Measurements from ENCODE around the gene ITGA2B. TPM values are rescaled to one million over a fixed set of nuclear protein-coding genes. Genes with fewer than 3 reads are reported as not detected.

Gene ITGA2B
- total and polyA plus RNA-seq, 10 of the 15 experiments (the other 5 are each of a cell fraction or from before 2014, with no cell fraction given) = 0.04 to 0.51 (median 0.21) TPM; not detected in 1

- TF ChIP-seq E2F8 (IDR thresholded peaks at IDR 0.05; ENCODE audit: low read depth, partially characterized antibody) (peak; percentile 27), CHD2 (IDR thresholded peaks at IDR 0.05; ENCODE audit: borderline replicate concordance, low read depth, low read length) (no peak), KAT2A (conservative IDR thresholded peaks at IDR 0.05; ENCODE audit: control insufficient read depth, low read depth, low read length) (no peak), RAD21 (IDR thresholded peaks at IDR 0.05; ENCODE audit: insufficient read depth, low read depth, low read length) (no peak), SUZ12 (IDR thresholded peaks at IDR 0.05; ENCODE audit: unreplicated experiment) (no peak), NR2F1 (conservative IDR thresholded peaks at IDR 0.05) (peak; percentile 42), ETV6 (conservative IDR thresholded peaks at IDR 0.05 in 1 of 2, IDR thresholded peaks at IDR 0.05 in 1 of 2; ENCODE audit: borderline replicate concordance in 1 of 2, low read depth in 1 of 2) (no peak), PAX5 (IDR thresholded peaks at IDR 0.05; ENCODE audit: borderline replicate concordance, low read depth, low read length) (peak; percentile 59; the same call in 1 of the 2 replicates), E4F1 (IDR thresholded peaks at IDR 0.05; ENCODE audit: borderline replicate concordance, partially characterized antibody) (no peak), CREB1 (IDR thresholded peaks at IDR 0.05; ENCODE audit: low read depth) (peak; percentile 77), JUNB (IDR thresholded peaks at IDR 0.05) (no peak), CHD1 (IDR thresholded peaks at IDR 0.05; ENCODE audit: low read depth, low read length) (no peak), PAX8 (IDR thresholded peaks at IDR 0.05) (no peak), TARDBP (IDR thresholded peaks at IDR 0.05; ENCODE audit: borderline replicate concordance) (no peak), PKNOX1 (IDR thresholded peaks at IDR 0.05) (no peak), STAT1 (conservative IDR thresholded peaks at IDR 0.05) (peak; percentile 86; the same call in 1 of the 2 replicates), RAD51 (IDR thresholded peaks at IDR 0.05) (peak; percentile 88), GATAD2B (conservative IDR thresholded peaks at IDR 0.05; ENCODE audit: low read depth) (no peak), HDAC6 (IDR thresholded peaks at IDR 0.05; ENCODE audit: unreplicated experiment) (no peak), IKZF2 (IDR thresholded peaks at IDR 0.05) (peak; percentile 35 to 54; a peak in 2 of 4 replicates), SIX5 (IDR thresholded peaks at IDR 0.05; ENCODE audit: low read depth, low read length, severe bottlenecking) (peak; percentile 18), JUND (IDR thresholded peaks at IDR 0.05; ENCODE audit: low read depth, low read length) (no peak), RUNX3 (IDR thresholded peaks at IDR 0.05; ENCODE audit: low read length) (no peak), SREBF1 (IDR thresholded peaks at IDR 0.05; ENCODE audit: low read length) (no peak), MTA2 (IDR thresholded peaks at IDR 0.05; ENCODE audit: low read depth) (no peak), NFIC (IDR thresholded peaks at IDR 0.05; ENCODE audit: low read depth, low read length) (no peak)
Measured at GRCh38 chr17:44326861-44327444, 62.5 kb downstream of the ITGA2B start (continued).

Data from GM12878 (cell line).